HepG2 (cell line): ENCODE results near the gene TMEM121. TPM values are rescaled to one million over a fixed set of nuclear protein-coding genes. Genes with fewer than 3 reads are reported as not detected.

Source experiments
- HIC2 ChIP-seq: sonication (generic); formaldehyde crosslinking; IDR thresholded peaks from 2 replicates; pipeline ENCODE4 v1.9.0; 2022; ENCODE audit warnings: low read depth, missing genetic modification reagents
- KAT8 ChIP-seq: IDR thresholded peaks from 2 replicates; pipeline ENCODE4 v1.6.1; 2016; ENCODE audit warnings: missing genetic modification reagents, missing compliant biosample characterization
- KLF13 ChIP-seq: sonication (generic); formaldehyde crosslinking; IDR thresholded peaks from 2 replicates; pipeline ENCODE4 v1.4.0; 2020; ENCODE audit warnings: mild to moderate bottlenecking, missing genetic modification reagents
- KLF15 ChIP-seq: sonication (generic); formaldehyde crosslinking; IDR thresholded peaks from 2 replicates; pipeline ENCODE4 v1.8.1; 2023; ENCODE audit warnings: borderline replicate concordance, mild to moderate bottlenecking, inconsistent platforms, missing genetic modification reagents, mixed read lengths
- MED1 ChIP-seq: sonication (generic); formaldehyde crosslinking; IDR thresholded peaks from 2 replicates; pipeline ENCODE4 v1.4.0; 2020; ENCODE audit warnings: missing genetic modification reagents
- NCOA1 ChIP-seq: sonication (generic); formaldehyde crosslinking; IDR thresholded peaks from 2 replicates; pipeline ENCODE4 v1.9.0; 2021; ENCODE audit warnings: missing genetic modification reagents
- POLR2A ChIP-seq, 2 experiments: IDR thresholded peaks; 2 replicates each; pipeline ENCODE4 v1.6.1; 2011; ENCODE audit warnings: low read depth in 2 of 2, low read length in 2 of 2, mild to moderate bottlenecking in 1 of 2, moderate library complexity in 1 of 2; ENCODE audit not compliant: insufficient read depth in 1 of 2
- RBM39 ChIP-seq: fragments of 200-400 bp; formaldehyde crosslinking; IDR thresholded peaks from one replicate; pipeline ENCODE4 v1.6.1; 2018; ENCODE audit warnings: antibody characterized with exemption, mild to moderate bottlenecking, low read depth, low read length; ENCODE audit not compliant: poor library complexity, severe bottlenecking
- SKI ChIP-seq: fragments of 450-650 bp; IDR thresholded peaks from one replicate; pipeline ENCODE4 v1.6.1; 2018; ENCODE audit warnings: mild to moderate bottlenecking; ENCODE audit not compliant: partially characterized antibody
- U2AF1 ChIP-seq: fragments of 200-400 bp; formaldehyde crosslinking; optimal IDR thresholded peaks from 2 replicates; pipeline ENCODE3; 2017; ENCODE audit warnings: mild to moderate bottlenecking, low read depth, low read length
- U2AF2 ChIP-seq: fragments of 200-400 bp; formaldehyde crosslinking; IDR thresholded peaks from 2 replicates; pipeline ENCODE4 v1.6.1; 2017; ENCODE audit warnings: low read depth, mild to moderate bottlenecking, low read length
- ZBTB7B ChIP-seq: sonication (generic); formaldehyde crosslinking; IDR thresholded peaks from 2 replicates; pipeline ENCODE4 v1.4.0; 2020; ENCODE audit warnings: missing genetic modification reagents
- ZFP1 ChIP-seq: IDR thresholded peaks from 2 replicates; pipeline ENCODE4 v1.6.1; 2016
- ZNF101 ChIP-seq: sonication (generic); formaldehyde crosslinking; IDR thresholded peaks from 2 replicates; pipeline ENCODE4 v1.4.0; 2020; ENCODE audit warnings: mild to moderate bottlenecking, low read depth, missing genetic modification reagents, borderline replicate concordance
- ZNF17 ChIP-seq: sonication (generic); formaldehyde crosslinking; IDR thresholded peaks from 2 replicates; pipeline ENCODE4 v1.5.0; 2020; ENCODE audit warnings: mild to moderate bottlenecking, missing genetic modification reagents
- ZNF543 ChIP-seq: sonication (generic); formaldehyde crosslinking; IDR thresholded peaks from 2 replicates; pipeline ENCODE4 v1.4.0; 2020; ENCODE audit warnings: mild to moderate bottlenecking, missing genetic modification reagents
- ZNF552 ChIP-seq: sonication (generic); formaldehyde crosslinking; IDR thresholded peaks from 2 replicates; pipeline ENCODE4 v1.9.0; 2022; ENCODE audit warnings: missing genetic modification reagents, mild to moderate bottlenecking, borderline replicate concordance
- ZNF703 ChIP-seq: sonication (generic); formaldehyde crosslinking; IDR thresholded peaks from 2 replicates; pipeline ENCODE4 v1.5.1; 2020; ENCODE audit warnings: missing genetic modification reagents, mild to moderate bottlenecking, moderate library complexity, borderline replicate concordance
- polyA plus RNA-seq, 8 experiments: library from polyadenylated mRNA; depleted of rRNA in 3 of 8; stranded (reverse) in 7 of 8; unstranded in 1 of 8; fragments of >200 nt; fragmentation: Illumina TruSeq in 4 of 8; extraction: Trizol in 4 of 8; gene quantifications; 2 replicates each; pipeline versions ENCODE4 v1.2.1 to v1.2.3, GENCODE V29; 2011 to 2016; ENCODE audit warnings: low read depth in 4 of 8, missing spikeins in 1 of 8, mixed read lengths in 1 of 8; ENCODE audit not compliant: insufficient read depth in 1 of 8
- total RNA-seq, 5 experiments: library from RNA; depleted of rRNA; stranded (reverse); fragments of >200 nt; fragmentation: Illumina TruSeq; extraction: Trizol; gene quantifications; 2 replicates each; pipeline ENCODE4 v1.2.3, GENCODE V29; 2016; ENCODE audit warnings: low read depth in 1 of 5
- TF ChIP-seq, protein P1 (sequence below): sonication (generic); formaldehyde crosslinking; IDR thresholded peaks from 2 replicates; pipeline ENCODE4 v1.5.1; 2020; ENCODE audit warnings: missing genetic modification reagents, mild to moderate bottlenecking, borderline replicate concordance
- TF ChIP-seq, protein P2 (sequence below): sonication (generic); formaldehyde crosslinking; IDR thresholded peaks from 2 replicates; pipeline ENCODE4 v1.4.0; 2020; ENCODE audit warnings: missing genetic modification reagents, borderline replicate concordance
- TF ChIP-seq, protein P3 (sequence below): sonication (generic); formaldehyde crosslinking; IDR thresholded peaks from 2 replicates; pipeline ENCODE4 v1.4.0; 2020; ENCODE audit warnings: low read depth, mild to moderate bottlenecking, missing genetic modification reagents

The TMEM121 gene
- total and polyA plus RNA-seq, 2 of the 13 experiments (the other 11 are each of a cell fraction or from before 2014, with no cell fraction given) = 6.6 to 19.0 TPM

GRCh38 chr14:105499256-105500035 is 26.9 kb upstream of the TMEM121 start (continued):
- TF ChIP-seq, protein P1, sequence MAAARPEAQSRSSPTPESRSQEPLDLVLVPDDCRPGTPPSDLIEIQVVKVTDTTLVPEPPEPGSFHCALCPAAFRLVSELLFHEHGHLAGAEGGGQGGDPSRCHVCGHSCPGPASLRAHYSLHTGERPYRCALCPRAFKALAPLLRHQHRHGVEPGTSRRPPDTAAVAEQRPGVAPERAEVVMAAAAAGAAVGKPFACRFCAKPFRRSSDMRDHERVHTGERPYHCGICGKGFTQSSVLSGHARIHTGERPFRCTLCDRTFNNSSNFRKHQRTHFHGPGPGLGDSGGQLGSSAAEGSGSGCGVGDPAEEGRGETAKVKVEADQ = peak; percentile 59; the same call in 1 of the 2 replicates
- TF ChIP-seq ZFP1 (CRISPR knock-in tag) (0 out of 2 replicates have a peak, but pooled peaks have one; percentile 38), POLR2A (IDR thresholded peaks at IDR 0.05; ENCODE audit: insufficient read depth in 1 of 2, low read depth in 2 of 2, low read length in 2 of 2) (peak in 1 of 2 experiments; percentile 54; a peak in 2 of 4 replicates), KLF13 (CRISPR knock-in tag) (no peak), ZBTB7B (CRISPR knock-in tag) (peak; percentile 99), ZNF17 (CRISPR knock-in tag) (no peak), KLF15 (CRISPR knock-in tag) (0 out of 2 replicates have a peak, but pooled peaks have one; percentile 74), NCOA1 (CRISPR knock-in tag) (no peak), ZNF552 (CRISPR knock-in tag) (peak; percentile 82), MED1 (CRISPR knock-in tag) (peak; percentile 93), SKI (peak; percentile 24), U2AF2 (no peak), RBM39 (peak; percentile 62), HIC2 (CRISPR knock-in tag) (peak; percentile 86), ZNF703 (CRISPR knock-in tag) (peak; percentile 87; the same call in 1 of the 2 replicates), ZNF101 (no peak), ZNF543 (CRISPR knock-in tag) (peak; percentile 27; the same call in 1 of the 2 replicates), U2AF1 (peak; percentile 81), KAT8 (CRISPR knock-in tag) (peak; percentile 56)
- TF ChIP-seq, protein P2, sequence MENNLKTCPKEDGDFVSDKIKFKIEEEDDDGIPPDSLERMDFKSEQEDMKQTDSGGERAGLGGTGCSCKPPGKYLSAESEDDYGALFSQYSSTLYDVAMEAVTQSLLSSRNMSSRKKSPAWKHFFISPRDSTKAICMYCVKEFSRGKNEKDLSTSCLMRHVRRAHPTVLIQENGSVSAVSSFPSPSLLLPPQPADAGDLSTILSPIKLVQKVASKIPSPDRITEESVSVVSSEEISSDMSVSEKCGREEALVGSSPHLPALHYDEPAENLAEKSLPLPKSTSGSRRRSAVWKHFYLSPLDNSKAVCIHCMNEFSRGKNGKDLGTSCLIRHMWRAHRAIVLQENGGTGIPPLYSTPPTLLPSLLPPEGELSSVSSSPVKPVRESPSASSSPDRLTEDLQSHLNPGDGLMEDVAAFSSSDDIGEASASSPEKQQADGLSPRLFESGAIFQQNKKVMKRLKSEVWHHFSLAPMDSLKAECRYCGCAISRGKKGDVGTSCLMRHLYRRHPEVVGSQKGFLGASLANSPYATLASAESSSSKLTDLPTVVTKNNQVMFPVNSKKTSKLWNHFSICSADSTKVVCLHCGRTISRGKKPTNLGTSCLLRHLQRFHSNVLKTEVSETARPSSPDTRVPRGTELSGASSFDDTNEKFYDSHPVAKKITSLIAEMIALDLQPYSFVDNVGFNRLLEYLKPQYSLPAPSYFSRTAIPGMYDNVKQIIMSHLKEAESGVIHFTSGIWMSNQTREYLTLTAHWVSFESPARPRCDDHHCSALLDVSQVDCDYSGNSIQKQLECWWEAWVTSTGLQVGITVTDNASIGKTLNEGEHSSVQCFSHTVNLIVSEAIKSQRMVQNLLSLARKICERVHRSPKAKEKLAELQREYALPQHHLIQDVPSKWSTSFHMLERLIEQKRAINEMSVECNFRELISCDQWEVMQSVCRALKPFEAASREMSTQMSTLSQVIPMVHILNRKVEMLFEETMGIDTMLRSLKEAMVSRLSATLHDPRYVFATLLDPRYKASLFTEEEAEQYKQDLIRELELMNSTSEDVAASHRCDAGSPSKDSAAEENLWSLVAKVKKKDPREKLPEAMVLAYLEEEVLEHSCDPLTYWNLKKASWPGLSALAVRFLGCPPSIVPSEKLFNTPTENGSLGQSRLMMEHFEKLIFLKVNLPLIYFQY (CRISPR knock-in tag) = peak; percentile 20; the same call in 1 of the 2 replicates
- TF ChIP-seq, protein P3, sequence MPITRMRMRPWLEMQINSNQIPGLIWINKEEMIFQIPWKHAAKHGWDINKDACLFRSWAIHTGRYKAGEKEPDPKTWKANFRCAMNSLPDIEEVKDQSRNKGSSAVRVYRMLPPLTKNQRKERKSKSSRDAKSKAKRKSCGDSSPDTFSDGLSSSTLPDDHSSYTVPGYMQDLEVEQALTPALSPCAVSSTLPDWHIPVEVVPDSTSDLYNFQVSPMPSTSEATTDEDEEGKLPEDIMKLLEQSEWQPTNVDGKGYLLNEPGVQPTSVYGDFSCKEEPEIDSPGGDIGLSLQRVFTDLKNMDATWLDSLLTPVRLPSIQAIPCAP (CRISPR knock-in tag) = no peak
